Measurements from ENCODE around the gene UBE2L5.

The UBE2L5 gene

DNA sequence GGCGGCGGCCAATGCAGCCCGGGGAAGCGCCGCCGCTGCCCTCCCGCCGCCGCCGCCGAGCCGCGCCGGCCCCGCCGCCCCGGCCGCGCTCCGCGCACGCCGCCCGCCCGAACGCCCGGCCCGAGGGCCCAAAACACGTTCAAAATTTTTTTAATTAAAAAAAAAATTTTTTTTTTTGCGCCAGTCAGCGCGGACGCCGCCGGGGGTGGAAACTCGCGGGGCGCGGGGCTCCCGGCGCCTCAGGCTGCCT is 43.0 kb downstream of the UBE2L5 start:
- Histone ChIP-seq H3K27ac (peak overlapping the region; percentile 98 to 100 (median 100)), H3K4me1 (peaks cover 21 to 42% (median 40%) of the 10 kb centered on the region in 10 experiments), H4K20me1 (peaks cover 0 to 34% (median 17%) of the 10 kb centered on the region in 11 experiments; a peak in 14 of 22 replicates), H3K36me3 (peaks cover 13 to 35% (median 28%) of the 10 kb centered on the region in 11 experiments; a peak in 21 of 22 replicates), H3K9ac (peak overlapping the region; percentile 98 to 100 (median 100)), H3K27me3 (no peaks in the 10 kb centered on the region), H3K9me3 (replicated peaks in 1 of 11) (no peaks in the 10 kb centered on the region), H3K4me3 (peak overlapping the region; percentile 85 to 100 (median 100)), H3K4me2 (peak overlapping the region in 6 of 11 experiments; percentile 5 to 99 (median 40); a peak in 10 of 22 replicates)
- no peak for TF ChIP-seq Cebpa-rat (IDR thresholded peaks at IDR 0.05)

DNA sequence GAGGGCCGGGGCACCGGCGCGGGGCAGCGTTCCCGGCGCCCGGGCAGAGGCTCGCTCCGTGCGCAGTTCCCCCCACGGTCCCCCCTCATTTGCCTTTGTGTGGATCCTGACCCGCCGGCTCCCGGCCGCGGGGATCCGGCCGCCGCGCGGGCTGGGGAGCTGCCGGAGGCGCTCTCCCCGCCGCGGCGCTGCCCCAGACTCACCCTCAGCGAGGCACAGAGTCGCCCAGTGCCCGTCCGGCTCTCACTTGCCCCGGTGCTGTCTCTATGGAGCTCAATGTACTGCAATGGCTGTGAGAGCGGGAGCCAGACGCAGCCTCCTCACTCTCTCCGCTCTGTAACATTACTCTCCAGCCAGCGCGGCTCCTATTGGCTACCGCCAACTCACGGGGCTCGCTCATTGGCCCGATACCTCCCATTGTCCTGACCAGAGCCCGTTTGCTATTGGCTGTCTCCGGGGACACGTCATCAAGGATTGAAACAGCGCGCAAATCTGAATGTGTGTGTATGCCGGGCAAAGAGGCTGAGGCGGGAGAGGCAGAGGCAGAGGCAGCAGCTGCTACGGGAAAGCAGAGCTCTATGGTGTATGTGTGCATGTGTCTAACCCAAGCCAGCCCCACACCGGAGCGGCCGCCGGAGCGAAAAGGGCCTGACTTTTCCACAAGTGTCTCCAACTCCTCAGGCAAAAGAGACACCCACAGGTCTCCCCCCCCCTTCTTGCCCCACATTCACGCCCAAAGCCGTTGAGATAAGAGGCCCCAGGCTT is 43.5 kb downstream of the UBE2L5 start, which contains the start of gene HMGB1:
Gene HMGB1, minus strand, starts transcription at position 344 of the 765 bp plus-strand sequence. CDS start 2,256 bp downstream, outside the sequence.
- Histone ChIP-seq H3K4me3 (peak within 1 kb of the TSS; percentile 85 to 100 (median 100)), H4K20me1 (peaks cover 0 to 34% (median 17%) of the 10 kb centered on the region in 11 experiments; a peak in 14 of 22 replicates), H3K36me3 (peaks cover 13 to 35% (median 28%) of the 10 kb centered on the region in 11 experiments; a peak in 21 of 22 replicates), H3K4me1 (peaks cover 21 to 42% (median 40%) of the 10 kb centered on the region in 10 experiments), H3K27me3 (no peaks in the 10 kb centered on the region), H3K4me2 (peak within 1 kb of the TSS; percentile 84 to 99 (median 94)), H3K9me3 (replicated peaks in 1 of 11) (no peaks in the 10 kb centered on the region), H3K9ac (peak within 1 kb of the TSS; percentile 98 to 100 (median 100)), H3K27ac (peak within 1 kb of the TSS; percentile 98 to 100 (median 100))
- no peak for TF ChIP-seq Cebpa-rat (IDR thresholded peaks at IDR 0.05)

DNA sequence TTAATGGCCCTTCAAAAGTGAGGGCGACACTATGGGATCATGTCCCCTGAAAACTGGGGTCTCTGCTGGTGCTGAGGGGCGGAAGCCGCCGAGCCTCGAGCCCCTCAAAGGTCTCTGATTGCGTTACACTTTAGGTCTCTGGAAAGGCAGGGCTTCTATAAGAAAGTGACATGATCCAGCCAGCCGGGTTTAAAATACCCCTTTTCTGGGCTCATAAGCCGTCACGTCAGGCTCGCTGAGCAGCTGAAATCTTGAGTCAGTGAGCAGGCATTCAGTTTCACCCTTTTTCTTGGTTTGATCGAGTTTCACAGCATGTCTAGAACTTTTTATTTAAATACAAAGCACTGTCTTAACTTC is 44.0 kb downstream of the UBE2L5 start:
- TF ChIP-seq Cebpa-rat (IDR thresholded peaks at IDR 0.05): no peak
- H3K27me3 ChIP-seq: no peaks in the 10 kb centered on the region
- H3K4me1 ChIP-seq: peaks cover 20 to 41% (median 38%) of the 10 kb centered on the region in 10 experiments
- peaks cover 13 to 32% (median 26%) of the 10 kb centered on the region in 11 experiments; a peak in 21 of 22 replicates for H3K36me3 ChIP-seq
- H3K9ac ChIP-seq: peak overlapping the region in 10 of 11 experiments; percentile 100; a peak in 20 of 22 replicates
- H3K27ac ChIP-seq: peak overlapping the region in 10 of 11 experiments; percentile 7 to 100 (median 100); a peak in 19 of 22 replicates
- no peaks in the 10 kb centered on the region for H3K9me3 ChIP-seq (replicated peaks in 1 of 11)
- peak overlapping the region; percentile 85 to 100 (median 100) for H3K4me3 ChIP-seq
- peak overlapping the region; percentile 84 to 99 (median 94) for H3K4me2 ChIP-seq
- H4K20me1 ChIP-seq: peaks cover 0 to 32% (median 15%) of the 10 kb centered on the region in 11 experiments; a peak in 14 of 22 replicates

DNA sequence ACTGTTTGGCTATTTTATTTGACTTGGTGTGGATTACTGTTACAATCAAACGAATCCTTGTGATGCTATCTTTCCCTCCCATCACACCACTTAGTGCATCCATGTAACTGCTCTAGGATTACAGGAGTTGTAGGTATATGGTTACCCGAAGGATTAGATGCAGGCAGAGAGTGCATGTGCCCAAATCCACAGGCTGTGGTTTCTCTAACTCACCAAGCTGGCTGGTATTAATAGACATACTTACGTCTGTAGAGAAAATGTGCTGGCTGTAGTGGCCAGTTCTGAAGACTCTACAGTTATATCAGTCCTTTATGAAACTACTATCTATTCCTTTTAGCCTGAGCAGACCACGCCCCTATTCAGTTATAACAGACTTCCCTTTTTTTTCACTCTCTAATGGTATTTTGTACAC is 44.6 kb downstream of the UBE2L5 start:
- H3K36me3 ChIP-seq: peaks cover 11 to 27% (median 20%) of the 10 kb centered on the region in 11 experiments; a peak in 21 of 22 replicates
- peak overlapping the region; percentile 84 to 99 (median 94) for H3K4me2 ChIP-seq
- TF ChIP-seq Cebpa-rat (IDR thresholded peaks at IDR 0.05): no peak
- peak overlapping the region in 10 of 11 experiments; percentile 100; a peak in 20 of 22 replicates for H3K9ac ChIP-seq
- no peaks in the 10 kb centered on the region for H3K27me3 ChIP-seq
- H3K4me3 ChIP-seq: peak overlapping the region in 9 of 10 experiments; percentile 95 to 100 (median 100); a peak in 17 of 20 replicates
- no peaks in the 10 kb centered on the region for H3K9me3 ChIP-seq (replicated peaks in 1 of 11)
- H4K20me1 ChIP-seq: peaks cover 0 to 26% (median 10%) of the 10 kb centered on the region in 11 experiments; a peak in 14 of 22 replicates
- H3K27ac ChIP-seq: peak overlapping the region in 9 of 11 experiments; percentile 100; a peak in 18 of 22 replicates
- H3K4me1 ChIP-seq: peaks cover 19 to 36% (median 33%) of the 10 kb centered on the region in 10 experiments

DNA sequence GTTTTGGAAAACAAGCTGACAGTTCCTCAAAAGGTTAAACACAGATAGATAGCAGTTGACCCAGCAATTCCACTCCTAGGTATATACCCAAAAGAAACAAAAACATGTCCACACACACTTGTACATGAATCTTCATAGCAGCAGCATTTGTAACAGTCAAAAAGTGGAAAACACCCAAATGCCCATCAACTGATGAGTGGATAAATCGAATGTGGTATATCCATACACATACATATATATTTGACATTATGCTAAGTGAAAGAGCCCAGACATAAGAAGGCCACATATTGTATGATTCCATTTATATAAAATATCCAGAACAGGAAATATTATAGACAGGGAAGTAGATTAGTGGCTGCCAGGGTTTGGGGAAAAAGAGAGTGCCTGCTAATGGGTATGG is 51.4 kb downstream of the UBE2L5 start:
- Histone ChIP-seq H3K9me3 (replicated peaks in 1 of 11) (no peaks in the 10 kb centered on the region), H3K9ac (no peak overlapping the region), H3K4me2 (no peak overlapping the region), H4K20me1 (no peaks in the 10 kb centered on the region), H3K4me3 (no peak overlapping the region), H3K27ac (no peak overlapping the region), H3K36me3 (no peaks in the 10 kb centered on the region), H3K27me3 (no peaks in the 10 kb centered on the region), H3K4me1 (peaks cover 6 to 23% (median 18%) of the 10 kb centered on the region in 10 experiments; a peak in 18 of 20 replicates)
- no peak for TF ChIP-seq Cebpa-rat (IDR thresholded peaks at IDR 0.05)

DNA sequence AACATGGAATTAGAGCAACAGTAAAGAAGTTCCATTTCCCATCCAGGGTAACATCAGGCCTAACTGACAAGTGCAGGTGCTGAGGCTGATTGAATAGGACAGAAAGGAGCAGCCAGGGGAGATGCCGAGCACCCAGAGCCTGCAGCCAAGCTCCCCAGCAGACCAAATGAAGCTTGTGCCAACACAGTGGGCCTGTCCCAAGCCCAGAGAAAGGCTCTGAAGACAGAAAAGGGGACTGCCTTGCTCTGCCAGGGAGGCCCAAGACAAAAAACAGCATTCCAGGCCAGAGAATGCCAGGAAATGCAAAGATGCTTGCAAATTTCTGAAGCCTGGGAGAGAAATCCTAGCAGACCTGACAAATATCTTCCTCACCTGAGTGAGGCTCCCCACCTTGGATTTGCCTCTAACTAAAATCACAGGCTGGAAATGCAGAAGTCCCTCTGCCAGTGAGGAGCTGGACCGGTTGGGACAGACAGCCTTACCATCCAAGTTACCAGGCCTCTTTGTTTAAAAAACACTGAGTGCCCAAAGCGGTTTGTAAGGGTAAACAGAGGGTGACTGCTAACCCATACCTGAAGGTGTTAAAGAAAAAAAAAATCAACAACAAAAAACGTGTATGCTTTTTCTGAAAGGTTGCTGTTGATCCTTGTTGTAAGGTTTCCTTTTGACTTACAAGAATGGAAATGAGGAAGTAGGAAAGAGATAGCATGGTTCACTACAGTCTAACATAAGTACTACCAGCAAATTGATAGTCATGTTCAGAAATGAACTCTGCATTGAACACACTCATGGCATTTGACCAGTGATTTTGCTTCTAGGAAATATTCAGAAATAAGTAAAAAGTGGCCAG is 55.3 kb downstream of the UBE2L5 start:
- Histone ChIP-seq H4K20me1 (no peaks in the 10 kb centered on the region), H3K27me3 (no peaks in the 10 kb centered on the region), H3K9ac (no peak overlapping the region), H3K4me1 (peaks cover 6 to 23% (median 18%) of the 10 kb centered on the region in 10 experiments; a peak in 18 of 20 replicates), H3K4me2 (peak overlapping the region in 10 of 11 experiments; percentile 3 to 37 (median 20); a peak in 8 of 22 replicates), H3K9me3 (replicated peaks in 1 of 11) (no peaks in the 10 kb centered on the region), H3K36me3 (no peaks in the 10 kb centered on the region), H3K27ac (no peak overlapping the region), H3K4me3 (no peak overlapping the region)
- no peak for TF ChIP-seq Cebpa-rat (IDR thresholded peaks at IDR 0.05)

Measured in BLaER1 treated with 17β-estradiol and CSF1 and Interleukin-3, amounts not matched to agents 10 nM and 100 nM (cell line).